GM18498 (cell line): ENCODE data around the gene DNAJC25.

Experiments
- ATAC-seq: cut with Tn5 transposase; IDR thresholded peaks from one replicate; pipeline ENCODE4 v1.9.1; 2021; ENCODE audit warnings: mild to moderate bottlenecking, moderate library complexity; ENCODE audit not compliant: unreplicated experiment

DNAJC25 gene

DNA sequence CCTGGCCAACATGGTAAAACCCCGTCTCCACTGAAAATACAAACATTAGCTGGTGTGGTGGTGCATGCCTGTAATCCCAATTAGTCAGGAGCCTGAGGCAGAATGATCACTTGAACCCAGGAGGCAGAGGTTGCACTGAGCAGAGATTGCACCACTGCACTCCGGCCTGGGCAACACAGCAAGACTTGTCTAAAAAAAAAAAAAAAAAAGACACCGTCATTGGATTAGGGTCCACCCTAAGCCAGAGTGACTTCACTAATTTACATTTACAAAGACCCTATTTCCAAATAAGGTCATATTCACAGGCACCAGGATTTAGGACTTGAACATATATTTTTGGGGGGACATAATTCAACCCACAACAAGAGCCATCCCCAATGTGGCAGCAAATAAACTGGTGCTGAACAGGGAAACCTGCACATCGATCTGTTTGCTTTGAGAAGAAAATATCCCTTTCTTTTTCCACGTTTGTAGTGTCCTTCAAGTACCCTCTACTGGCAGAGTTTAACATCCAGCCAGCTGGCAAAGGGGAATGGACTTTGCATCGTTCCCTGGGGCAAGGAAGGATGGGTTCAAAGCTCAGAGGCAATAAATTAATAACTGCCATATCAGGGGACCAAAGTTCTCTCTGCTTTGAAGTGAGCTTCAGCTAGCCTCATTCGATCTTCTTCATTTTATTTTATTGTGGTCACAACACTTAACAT is 3.7 kb upstream of the DNAJC25 start:
- no peak for ATAC-seq

DNA sequence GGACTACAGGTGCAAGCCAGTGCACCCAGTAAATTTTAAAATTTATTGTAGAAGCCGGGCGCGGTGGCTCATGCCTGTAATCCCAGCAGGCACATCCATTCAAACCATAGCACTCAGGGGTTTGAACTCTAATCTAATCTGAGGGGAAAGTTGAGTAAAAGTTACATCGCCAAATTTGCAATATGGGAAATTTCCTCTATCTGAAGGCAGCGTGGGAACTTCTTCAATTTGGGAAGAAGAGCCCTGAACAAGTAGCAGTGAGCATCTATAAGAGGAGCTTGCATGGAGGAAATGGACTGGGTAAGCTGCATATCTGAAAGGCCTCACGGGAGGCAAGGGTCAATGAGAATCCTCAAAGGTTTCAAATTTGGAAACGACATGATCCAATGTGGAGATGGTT is 2.7 kb upstream of the DNAJC25 start:
- no peak for ATAC-seq

DNA sequence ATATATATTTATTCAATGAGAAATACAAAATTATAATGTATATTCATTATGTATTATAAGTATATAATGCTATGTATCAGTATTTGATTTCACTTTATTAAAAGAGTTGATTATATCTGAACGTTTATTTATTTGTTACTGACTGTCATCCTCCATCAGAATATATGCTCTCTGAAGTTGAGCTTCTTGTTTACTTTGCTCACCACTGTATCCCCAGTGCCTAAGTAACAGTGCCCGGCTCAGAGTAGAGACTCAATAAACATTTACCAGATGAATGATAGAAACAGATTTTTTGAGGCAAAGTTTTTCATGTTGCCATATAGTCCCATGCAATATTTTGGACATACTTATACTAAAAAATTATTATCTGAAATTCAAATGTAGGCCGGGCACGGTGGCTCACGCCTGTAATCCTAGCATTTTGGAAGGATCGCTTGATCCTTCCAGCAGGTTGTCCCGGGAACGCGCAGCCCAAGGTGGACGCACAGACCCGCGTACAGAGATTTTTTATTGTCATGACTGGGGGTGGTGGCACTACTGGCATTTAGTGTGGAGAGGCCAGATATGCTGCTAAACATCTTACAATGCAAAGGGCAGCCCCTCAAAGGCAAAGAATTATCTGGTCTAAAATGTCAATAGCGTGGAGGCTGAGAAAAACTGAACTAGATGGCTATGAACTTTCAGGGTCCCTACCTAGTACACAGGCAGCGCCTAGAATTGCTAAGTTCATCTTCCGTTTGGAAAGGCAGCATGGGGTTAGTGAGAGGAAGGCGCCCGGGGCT is 761 bp upstream of the DNAJC25 start:
- peak; percentile 30 for ATAC-seq

DNA sequence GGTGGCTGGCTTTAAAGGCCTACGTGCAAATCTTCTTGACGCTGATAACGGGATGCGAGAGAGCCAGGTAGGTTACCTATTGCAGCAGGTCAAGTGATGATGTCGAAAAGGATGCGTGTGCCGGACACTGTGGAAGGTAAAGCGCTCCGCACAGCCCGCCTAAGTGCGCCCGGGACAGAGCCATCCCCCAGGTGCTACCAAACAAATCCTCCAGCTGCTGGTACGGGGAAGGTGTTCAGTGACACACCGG is 245 bp upstream of the DNAJC25 start:
- ATAC-seq, result no peak

DNA sequence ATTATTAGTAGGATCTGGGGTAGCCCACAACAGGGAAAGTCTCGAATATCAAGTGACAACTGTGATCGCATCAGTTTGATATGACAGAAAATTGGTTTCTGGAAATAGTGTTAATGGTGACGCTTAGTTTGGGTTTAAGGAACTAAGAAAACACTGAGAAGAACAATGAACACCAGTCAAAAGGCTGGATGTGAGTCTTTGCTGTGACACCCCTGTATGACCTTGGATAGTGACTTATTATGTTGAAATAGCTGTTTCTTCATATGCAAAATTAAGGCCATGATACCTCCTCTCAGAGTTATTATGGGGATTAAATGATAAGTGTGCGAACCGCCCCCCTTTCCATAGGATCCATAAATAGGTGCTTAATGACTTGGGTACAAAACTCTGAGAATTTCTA is 926 bp downstream of the DNAJC25 start:
- no peak for ATAC-seq

DNA sequence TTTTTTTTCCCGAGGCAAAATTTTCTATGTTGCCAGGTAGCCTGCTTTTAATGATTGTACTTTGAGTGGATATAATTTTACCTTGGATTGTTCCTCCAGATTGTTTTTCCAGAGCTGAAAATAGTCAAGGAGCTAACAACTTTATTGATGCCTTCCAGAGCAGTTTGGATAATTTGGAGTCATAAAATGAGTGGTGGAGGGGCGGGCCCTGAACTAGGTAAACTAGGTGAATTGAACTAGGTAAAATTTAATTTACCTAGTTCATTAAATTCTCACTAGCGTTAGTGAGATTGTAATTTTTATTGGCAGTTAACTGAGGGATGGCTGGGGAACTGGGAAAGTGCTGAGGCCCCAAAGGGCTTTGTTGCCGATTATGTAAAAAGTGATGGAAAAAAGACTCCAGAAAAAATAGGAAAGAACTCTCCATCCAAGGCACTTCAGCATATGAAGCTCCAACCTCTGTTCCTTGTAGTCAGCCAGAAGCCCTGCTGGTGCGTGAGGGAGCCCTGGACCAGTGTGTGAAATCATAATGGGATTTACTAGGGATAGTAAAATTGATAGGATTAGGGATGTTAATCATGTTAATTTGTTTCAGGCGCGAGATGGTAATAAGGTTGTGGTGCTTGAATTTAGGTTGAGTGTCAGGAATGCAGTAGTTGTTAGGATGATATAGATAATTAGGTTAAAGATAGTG is 1.7 kb downstream of the DNAJC25 start:
- no peak for ATAC-seq

DNA sequence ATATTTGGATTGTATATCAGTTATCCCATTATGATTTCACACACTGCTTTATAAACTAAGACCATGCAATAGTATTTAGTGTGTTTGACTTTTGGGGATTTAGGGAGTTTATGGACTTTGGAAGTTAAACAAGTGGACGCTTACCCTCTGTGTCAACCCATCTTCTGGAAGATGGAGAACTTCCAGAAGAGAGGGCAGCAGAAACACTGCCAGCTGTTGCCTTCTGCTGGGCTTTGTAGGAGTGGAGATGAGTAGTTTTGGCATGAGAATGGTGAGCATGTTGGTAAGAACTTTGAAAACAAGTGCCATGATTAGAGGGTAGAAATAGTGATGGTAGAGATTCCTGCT is 2.2 kb downstream of the DNAJC25 start:
- ATAC-seq, result no peak

DNA sequence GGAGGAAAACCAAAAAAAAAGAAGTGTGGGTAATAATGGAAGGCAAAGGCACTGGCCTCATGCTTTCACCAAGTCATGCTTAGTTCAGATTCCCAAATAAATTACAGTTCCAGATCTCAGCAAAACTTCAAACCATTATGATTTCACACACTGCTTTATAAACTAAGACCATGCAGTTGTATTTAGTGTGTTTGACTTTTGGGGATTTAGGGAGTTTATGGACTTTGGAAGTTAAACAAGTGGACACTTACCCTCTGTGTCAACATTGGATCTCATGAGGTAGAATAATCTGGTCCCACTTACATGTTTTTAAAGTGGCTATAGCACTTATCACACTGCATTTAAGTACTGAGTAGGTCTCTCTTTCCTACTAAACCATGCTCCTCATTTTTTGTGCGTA is 3.7 kb downstream of the DNAJC25 start:
- no peak for ATAC-seq

DNA sequence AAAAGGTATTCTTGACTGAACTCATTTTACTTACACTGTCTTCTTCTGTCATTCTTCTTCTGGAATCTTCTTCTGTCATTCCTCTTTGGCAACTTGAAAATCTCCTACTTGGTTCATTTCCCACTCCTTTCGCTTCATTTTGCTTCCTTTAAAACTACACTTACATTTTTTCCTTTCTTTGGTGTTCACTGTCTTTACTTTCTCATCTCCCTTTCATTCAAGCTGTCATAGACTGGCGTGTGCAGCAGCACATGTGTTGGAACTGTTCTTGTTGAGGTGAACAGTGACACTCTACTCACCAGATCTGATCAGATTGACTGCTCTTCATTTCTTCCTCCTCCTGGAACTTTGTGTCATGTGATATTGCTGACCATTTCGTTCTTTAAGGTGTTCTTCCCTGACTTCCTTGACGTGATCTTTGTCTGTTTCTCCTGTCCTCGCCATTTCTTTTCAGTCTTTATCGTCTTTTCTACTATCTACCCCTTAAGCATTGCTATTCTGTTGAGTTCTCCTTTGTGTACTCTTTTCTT is 6.4 kb downstream of the DNAJC25 start:
- no peak for ATAC-seq

DNA sequence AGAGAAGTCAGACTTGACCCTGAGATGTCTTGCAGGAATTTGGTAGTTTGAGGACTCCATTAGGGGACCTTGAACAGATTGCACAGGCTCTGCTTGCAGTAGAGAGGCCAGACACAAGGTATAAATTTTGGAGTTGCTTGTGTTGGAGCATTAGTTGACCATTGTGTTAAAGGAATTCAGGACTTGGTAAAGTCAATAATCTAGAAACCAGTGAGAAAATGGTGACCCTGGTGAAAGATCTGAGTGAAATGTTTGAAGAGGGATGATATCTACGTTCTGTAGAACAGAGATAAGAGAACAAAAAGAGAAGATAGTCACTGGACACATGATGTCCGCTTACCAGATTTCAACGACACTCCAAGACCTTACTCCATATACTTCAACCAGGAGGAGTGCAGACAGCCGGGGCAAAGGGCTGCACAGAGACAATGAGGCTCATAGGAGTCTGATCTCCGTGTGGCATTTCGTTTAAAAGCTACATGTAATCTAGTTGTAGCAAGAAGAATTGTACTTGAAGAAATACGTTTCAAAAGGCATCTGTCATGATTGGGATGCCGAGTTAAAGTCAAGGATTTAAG is 13.2 kb downstream of the DNAJC25 start:
- no peak for ATAC-seq

DNA sequence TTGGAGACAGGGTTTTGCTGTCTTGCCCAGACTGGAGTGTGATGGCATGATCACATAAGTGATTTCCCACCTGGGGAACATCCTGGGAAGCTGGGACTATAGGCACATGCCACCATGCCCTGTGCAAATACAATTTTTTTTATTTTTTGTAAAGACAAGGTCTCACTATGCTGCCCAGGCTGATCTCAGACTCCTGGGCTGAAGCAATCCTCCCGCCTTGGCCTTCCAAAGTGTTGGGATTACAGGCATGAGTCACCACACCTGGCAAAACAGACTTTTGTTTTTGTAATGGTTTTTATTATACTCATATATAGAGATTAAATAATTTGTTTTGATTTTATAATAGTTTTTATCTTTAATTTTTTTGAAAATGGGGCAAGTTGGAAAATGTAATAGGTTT is 14.7 kb downstream of the DNAJC25 start:
- ATAC-seq, result no peak

DNA sequence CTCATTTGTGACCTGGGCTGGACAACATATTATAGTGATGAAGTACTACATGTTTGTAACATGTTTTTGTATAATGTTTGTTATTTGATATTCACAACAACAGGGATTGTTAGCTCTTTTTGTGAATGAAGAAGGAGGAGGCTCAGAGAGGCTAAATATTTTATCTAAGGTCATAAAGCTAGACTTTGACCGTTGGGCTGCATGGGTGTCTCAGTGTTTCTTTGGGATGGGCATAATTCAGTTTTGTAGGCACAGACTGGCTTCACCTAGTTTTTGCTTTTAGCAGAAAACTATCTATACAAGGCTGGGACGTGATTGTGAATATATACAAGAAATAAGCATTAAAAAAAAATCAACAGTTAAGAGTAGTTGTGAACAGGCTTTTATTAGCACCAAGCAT is 15.3 kb downstream of the DNAJC25 start:
- ATAC-seq, result no peak

DNA sequence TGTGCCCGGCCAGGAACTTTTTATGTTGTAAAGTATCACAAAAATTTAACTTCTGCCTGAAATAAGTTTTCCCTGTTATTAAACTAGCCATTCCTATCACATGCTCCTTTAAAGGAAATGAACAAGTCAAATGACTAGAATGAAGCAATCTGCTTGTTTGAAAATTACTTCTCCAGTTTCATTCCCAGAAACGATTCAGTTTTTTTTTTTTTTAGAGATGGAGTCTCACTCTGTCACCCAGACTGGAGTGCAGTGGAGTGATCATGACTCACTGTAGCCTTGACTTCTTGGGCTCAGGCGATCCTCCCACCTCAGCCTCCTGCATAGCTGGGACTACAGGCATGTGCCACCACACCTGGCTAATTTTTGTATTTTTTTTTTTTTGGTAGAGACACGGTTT is 16.9 kb downstream of the DNAJC25 start:
- no peak for ATAC-seq

DNA sequence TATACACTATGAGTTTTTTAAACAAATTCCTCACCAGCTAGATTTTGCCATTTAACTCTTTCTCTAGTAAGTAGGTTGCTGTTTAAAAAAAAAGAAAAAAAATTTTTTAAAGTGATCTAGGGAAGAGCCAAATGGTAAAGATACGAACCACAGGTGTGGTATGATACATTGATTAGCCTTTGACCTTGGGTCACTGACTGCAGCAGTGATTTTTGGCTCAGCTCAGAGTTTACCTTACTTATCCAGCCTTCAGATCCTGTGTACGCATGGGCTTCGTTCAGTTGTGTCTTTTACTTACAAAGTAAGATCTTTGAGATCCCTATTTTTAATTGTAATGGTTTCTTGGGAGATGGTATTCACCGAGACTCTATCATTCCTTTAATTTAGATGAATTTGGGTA is 17.9 kb downstream of the DNAJC25 start:
- no peak for ATAC-seq

DNA sequence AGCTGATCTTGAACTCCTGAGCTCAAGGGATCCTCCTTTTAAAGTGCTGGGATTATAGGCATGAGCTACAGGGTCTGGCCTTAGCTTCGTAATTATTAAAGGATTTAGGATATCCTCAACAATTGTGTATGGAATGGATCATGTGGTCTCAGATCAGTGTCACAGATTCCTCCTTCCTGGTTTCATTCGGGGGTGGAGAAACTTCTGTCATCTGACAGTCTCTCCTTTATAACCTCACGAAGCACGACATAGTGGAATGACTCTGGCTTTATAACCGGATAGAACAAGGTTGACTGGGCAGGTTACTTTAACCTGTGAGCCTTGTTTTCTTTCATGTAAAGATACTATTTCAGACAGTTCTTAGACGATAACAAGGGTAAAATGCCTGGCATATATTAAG is 25.9 kb downstream of the DNAJC25 start:
- ATAC-seq, result no peak

DNA sequence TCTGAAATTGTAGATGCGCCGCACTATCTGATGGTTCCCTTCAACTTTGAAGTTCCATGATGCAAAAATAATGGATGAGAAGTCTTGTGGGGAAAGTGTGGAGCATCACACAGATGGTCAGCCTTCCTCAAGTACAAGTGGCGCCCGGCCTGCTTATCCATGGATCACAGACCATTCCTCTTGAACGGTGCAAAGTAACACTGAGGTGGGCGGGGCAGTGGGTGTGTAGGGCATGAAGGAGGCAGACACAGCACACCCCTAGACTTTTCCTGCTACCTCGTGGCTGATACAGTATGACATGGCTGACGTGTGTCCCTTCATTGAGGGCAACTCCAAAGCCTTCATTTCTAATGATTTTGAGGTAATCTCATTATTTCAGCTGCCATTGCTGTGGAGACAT is 27.8 kb downstream of the DNAJC25 start:
- no peak for ATAC-seq

DNA sequence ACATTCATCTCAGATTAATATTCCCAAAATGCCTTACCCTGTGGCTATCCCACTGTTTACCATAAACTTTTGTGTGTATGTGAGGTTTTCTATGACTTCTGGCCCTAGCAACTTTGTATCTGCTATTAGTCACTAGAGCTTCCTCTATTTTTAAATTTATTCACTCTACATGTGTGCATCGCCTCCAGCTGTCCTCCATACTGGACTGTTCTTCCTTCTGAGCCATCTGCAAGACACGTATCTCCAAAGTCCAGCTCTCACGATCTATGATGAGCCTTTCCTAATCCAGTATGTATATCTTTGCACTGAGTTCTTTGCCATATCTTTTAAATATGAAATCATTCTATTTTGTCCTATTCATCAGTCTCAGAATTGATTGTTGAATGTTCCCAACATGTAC is 28.6 kb downstream of the DNAJC25 start:
- no peak for ATAC-seq

DNA sequence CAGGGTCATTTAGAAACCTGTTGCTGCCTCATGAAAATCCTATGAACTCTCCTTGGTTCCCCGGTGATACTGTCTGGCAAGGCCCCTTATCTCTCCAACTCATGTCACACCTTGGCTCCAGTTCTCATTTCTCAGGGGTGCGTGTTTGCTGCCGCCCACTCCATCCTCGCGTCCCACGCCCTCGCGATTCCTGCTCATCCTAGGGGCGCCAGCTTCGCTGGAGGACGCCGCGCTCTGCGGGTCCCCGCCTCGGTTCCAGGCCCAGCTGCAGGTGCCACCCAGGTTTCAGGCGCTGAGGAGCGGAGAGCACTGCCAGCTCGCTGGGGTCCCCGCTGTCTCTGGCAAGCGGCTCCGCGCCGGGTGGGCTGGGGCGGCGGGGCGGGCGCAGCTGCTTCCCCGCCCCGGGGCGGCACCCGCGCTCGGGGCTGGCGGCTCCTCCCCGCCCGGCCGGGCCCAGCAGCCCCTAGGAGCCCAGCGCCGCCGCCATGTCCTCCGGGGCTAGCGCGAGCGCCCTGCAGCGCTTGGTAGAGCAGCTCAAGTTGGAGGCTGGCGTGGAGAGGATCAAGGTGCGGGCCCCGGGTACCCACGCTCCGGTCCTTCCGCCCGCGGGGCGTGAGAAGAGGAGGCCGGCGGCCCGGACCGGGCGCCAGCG is 30.1 kb downstream of the DNAJC25 start, which contains the start of gene GNG10:
Gene GNG10 (plus strand): TSS at position 456 of the 652 bp plus-strand sequence. CDS start 30 bp downstream, at position 486.
- peak; percentile 91 for ATAC-seq

DNA sequence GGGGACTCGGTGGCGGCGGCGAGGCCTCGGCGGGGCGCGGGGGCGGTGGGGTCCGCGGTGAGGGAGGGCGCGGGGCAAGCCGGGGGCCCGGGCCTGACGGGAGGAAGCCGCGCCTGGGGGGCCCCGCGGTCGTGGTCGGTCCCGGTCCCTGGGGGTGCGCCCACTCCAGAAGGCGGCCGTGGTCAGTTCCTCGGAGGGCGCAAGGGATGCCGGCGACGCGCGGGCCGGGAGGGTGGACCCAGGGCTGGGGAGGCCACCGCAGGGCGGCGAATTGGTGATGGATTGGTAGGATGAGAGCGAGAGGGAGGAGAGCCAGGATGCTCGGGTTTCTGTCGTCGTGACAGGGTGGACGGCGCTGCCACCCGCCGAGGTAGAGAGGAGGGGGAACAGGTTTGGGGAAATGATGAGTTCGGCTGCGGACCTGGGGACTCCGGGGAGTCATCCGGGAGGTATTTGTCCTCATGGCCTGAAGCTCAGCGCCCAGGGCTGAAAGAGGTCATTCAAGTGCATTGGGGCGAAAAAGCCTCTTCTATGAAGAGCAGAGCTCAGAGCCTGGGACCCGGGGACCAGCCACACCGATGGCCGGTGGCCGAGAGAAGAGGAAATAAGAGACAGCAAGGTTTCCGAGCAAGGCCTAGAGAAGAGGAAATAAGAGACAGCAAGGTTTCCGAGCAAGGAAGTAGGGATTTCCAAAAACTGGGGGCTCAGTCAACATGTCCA is 30.8 kb downstream of the DNAJC25 start:
- ATAC-seq, result peak; percentile 40

DNA sequence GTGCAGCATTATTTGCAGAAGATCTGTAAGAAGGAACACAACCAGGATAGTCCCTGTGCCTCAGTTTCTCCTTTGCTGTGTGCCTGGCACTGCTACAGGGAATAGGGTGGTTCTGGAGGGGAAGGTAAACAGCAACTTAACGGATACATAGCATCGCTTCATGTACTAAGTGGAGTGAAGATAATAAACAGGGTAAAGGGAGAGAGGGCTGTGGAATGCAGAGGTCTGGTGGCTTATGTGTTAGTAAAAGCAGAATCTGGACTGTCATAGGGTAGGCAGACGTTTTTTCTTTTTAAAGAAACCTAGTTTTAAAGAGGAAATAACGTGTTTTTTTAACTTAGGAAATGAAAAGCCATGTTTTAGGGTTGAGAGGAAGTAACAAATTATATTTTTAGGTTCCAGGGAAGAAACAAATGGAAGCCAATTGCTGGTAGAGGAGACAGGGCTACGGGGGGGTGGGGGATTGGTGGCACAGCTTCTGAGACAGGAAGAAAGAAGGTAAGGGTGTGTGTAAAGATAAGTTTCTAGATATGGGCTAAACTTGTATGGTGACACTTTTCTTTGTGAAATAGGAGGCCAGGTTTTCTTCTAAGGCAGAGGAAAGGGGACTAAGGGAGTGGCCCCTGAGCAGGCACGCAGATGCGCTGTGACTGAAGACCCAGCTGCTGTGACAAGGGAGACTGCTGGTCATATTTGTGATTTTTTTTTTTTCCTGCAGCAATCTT is 31.6 kb downstream of the DNAJC25 start:
- ATAC-seq, result no peak
